K562 (cell line): ENCODE results near the gene SPTBN4. TPM values are rescaled to one million over a fixed set of nuclear protein-coding genes. Genes with fewer than 3 reads are reported as not detected.

Experiments
- BCLAF1 ChIP-seq, 2 experiments: fragments of 450-650 bp in 1 of 2; IDR thresholded peaks; 2 replicates each; pipeline ENCODE4 v1.6.1; 2011 to 2017; ENCODE audit warnings: low read depth in 2 of 2, antibody characterized with exemption in 1 of 2, borderline replicate concordance in 1 of 2, low read length in 1 of 2, mild to moderate bottlenecking in 1 of 2, mixed read lengths in 1 of 2; ENCODE audit not compliant: control insufficient read depth in 1 of 2
- CEBPG ChIP-seq, 3 experiments: fragments of 200-800 bp in 1 of 3; sonication (Bioruptor generic) in 1 of 3; sonication (generic) in 1 of 3; formaldehyde crosslinking in 1 of 3; IDR thresholded peaks in 2 of 3; conservative IDR thresholded peaks in 1 of 3; 2 replicates each; pipeline versions ENCODE4 v1.6.1 to v1.8.0; 2016 to 2022; ENCODE audit warnings: missing compliant biosample characterization in 2 of 3, missing genetic modification characterization in 2 of 3, mild to moderate bottlenecking in 1 of 3, missing genetic modification reagents in 1 of 3
- CUX1 ChIP-seq: fragments of 200-800 bp; sonication (Bioruptor generic); IDR thresholded peaks from 2 replicates; pipeline ENCODE4 v1.6.1; 2016; ENCODE audit warnings: missing genetic modification characterization, missing compliant biosample characterization
- HDAC1 ChIP-seq, 2 experiments: fragments of 450-650 bp; IDR thresholded peaks; 2 replicates each; pipeline ENCODE4 v1.6.1; 2016 to 2017; ENCODE audit warnings: inconsistent platforms in 1 of 2, mild to moderate bottlenecking in 1 of 2, moderate library complexity in 1 of 2
- HDAC8 ChIP-seq: fragments of 450-650 bp; IDR thresholded peaks from 2 replicates; pipeline ENCODE4 v1.6.1; 2016; ENCODE audit warnings: mild to moderate bottlenecking, missing genetic modification characterization, moderate library complexity, missing compliant biosample characterization
- KAT8 ChIP-seq: fragments of 450-650 bp; IDR thresholded peaks from 2 replicates; pipeline ENCODE4 v1.6.1; 2016; ENCODE audit warnings: low read depth, mild to moderate bottlenecking
- NEUROD1 ChIP-seq: fragments of 150-350 bp; IDR thresholded peaks from 2 replicates; pipeline ENCODE4 v1.6.1; 2014; ENCODE audit warnings: borderline replicate concordance, low read length, low read depth; ENCODE audit not compliant: partially characterized antibody
- NFXL1 ChIP-seq: fragments of 450-650 bp; formaldehyde crosslinking; IDR thresholded peaks from 2 replicates; pipeline ENCODE4 v1.4.0; 2021; ENCODE audit warnings: mild to moderate bottlenecking
- NRF1 ChIP-seq, 2 experiments: fragments of 450-650 bp; IDR thresholded peaks in 1 of 2; conservative IDR thresholded peaks in 1 of 2; 2 replicates each; pipeline ENCODE4 v1.6.1; 2014; ENCODE audit warnings: mild to moderate bottlenecking in 2 of 2
- NUFIP1 ChIP-seq: fragments of 450-650 bp; IDR thresholded peaks from 2 replicates; pipeline ENCODE4 v1.6.1; 2018; ENCODE audit not compliant: partially characterized antibody
- POLR2AphosphoS2 ChIP-seq: IDR thresholded peaks from 2 replicates; pipeline ENCODE4 v1.6.1; 2012; ENCODE audit warnings: low read length, improper control_type of control experiment
- SREBF1 ChIP-seq: fragments of 150-350 bp; IDR thresholded peaks from 2 replicates; pipeline ENCODE4 v1.6.1; 2014; ENCODE audit warnings: antibody characterized with exemption, low read depth, low read length, borderline replicate concordance
- TEAD4 ChIP-seq, 2 experiments: sonication (generic) in 1 of 2; formaldehyde crosslinking in 1 of 2; IDR thresholded peaks; 2 replicates each; pipeline versions ENCODE4 v1.6.1 to v1.8.0; 2012 to 2022; ENCODE audit warnings: borderline replicate concordance in 1 of 2, inconsistent platforms in 1 of 2, low read length in 1 of 2, mild to moderate bottlenecking in 1 of 2, missing genetic modification reagents in 1 of 2
- ZBTB7A ChIP-seq: IDR thresholded peaks from 2 replicates; pipeline ENCODE4 v1.6.1; 2011; ENCODE audit warnings: low read depth, mild to moderate bottlenecking, low read length, moderate library complexity, borderline replicate concordance; ENCODE audit not compliant: control insufficient read depth
- ZNF655 ChIP-seq: fragments of 250-450 bp; sonication (Bioruptor Pico); IDR thresholded peaks from 2 replicates; pipeline ENCODE4 v1.5.0; 2021
- polyA plus RNA-seq, 8 experiments: library from polyadenylated mRNA; depleted of rRNA in 4 of 8; stranded (reverse) in 5 of 8; unstranded in 3 of 8; fragments of >200 nt; fragmentation: Nextera tagmentation in 2 of 8; fragmentation: Illumina TruSeq in 1 of 8; extraction: Ambion mirVana in 2 of 8; extraction: Trizol in 1 of 8; gene quantifications; 2 replicates each; pipeline versions ENCODE4 v1.2.1 to v1.2.3, GENCODE V29; 2011 to 2014; ENCODE audit warnings: inconsistent platforms in 1 of 8, missing spikeins in 1 of 8
- total RNA-seq, 7 experiments: library from RNA; depleted of rRNA in 6 of 7; stranded (reverse); fragments of >200 nt in 6 of 7; fragmentation: Illumina TruSeq in 2 of 7; extraction: Trizol in 2 of 7; gene quantifications; 2 replicates each; pipeline versions ENCODE4 v1.2.1 to v1.2.3, GENCODE V29; 2011 to 2021; ENCODE audit warnings: low replicate concordance in 1 of 7

The SPTBN4 gene
- total and polyA plus RNA-seq, 9 of the 15 experiments (the other 6 are each of a cell fraction or from before 2014, with no cell fraction given): 0.01 to 1.5 (median 0.86) TPM

- no peak for TF ChIP-seq BCLAF1 (IDR thresholded peaks at IDR 0.05; ENCODE audit: borderline replicate concordance in 1 of 2, control insufficient read depth in 1 of 2, low read depth in 2 of 2, low read length in 1 of 2)
- TF ChIP-seq ZNF655 (CRISPR knock-in tag): no peak
- no peak for TF ChIP-seq NEUROD1
- no peak for TF ChIP-seq CEBPG (CRISPR knock-in tag; IDR thresholded peaks at IDR 0.05)
- no peak for TF ChIP-seq CEBPG (tag; conservative IDR thresholded peaks at IDR 0.05 in 1 of 2, IDR thresholded peaks at IDR 0.05 in 1 of 2)
- TF ChIP-seq TEAD4 (IDR thresholded peaks at IDR 0.05; ENCODE audit: low read length): no peak; the same call in 1 of the 2 replicates
- TF ChIP-seq TEAD4 (CRISPR knock-in tag; IDR thresholded peaks at IDR 0.05; ENCODE audit: borderline replicate concordance): no peak
- peak; percentile 55; the same call in 1 of the 2 replicates for TF ChIP-seq ZBTB7A
- no peak for TF ChIP-seq CUX1 (CRISPR knock-in tag)
- peak in 1 of 2 experiments; percentile 78; a peak in 2 of 4 replicates for TF ChIP-seq HDAC1 (IDR thresholded peaks at IDR 0.05)
- no peak for TF ChIP-seq NUFIP1
- no peak for TF ChIP-seq HDAC8
- peak; percentile 68 to 74 for TF ChIP-seq NRF1 (conservative IDR thresholded peaks at IDR 0.05 in 1 of 2, IDR thresholded peaks at IDR 0.05 in 1 of 2)
- no peak for TF ChIP-seq POLR2AphosphoS2
- no peak for TF ChIP-seq KAT8
- TF ChIP-seq SREBF1: no peak
- TF ChIP-seq NFXL1 (CRISPR knock-in tag): no peak
These were observed 138.6 kb downstream of the SPTBN4 start (continued) for GRCh38 chr19:40605216-40605971.
